ENCODE measurements around the gene CINP.
"Not testable (repeated sequence)": the region's sequence is repeated elsewhere in the genome, so short reads cannot be mapped to it uniquely, and the experiment has no call there.

DNA sequence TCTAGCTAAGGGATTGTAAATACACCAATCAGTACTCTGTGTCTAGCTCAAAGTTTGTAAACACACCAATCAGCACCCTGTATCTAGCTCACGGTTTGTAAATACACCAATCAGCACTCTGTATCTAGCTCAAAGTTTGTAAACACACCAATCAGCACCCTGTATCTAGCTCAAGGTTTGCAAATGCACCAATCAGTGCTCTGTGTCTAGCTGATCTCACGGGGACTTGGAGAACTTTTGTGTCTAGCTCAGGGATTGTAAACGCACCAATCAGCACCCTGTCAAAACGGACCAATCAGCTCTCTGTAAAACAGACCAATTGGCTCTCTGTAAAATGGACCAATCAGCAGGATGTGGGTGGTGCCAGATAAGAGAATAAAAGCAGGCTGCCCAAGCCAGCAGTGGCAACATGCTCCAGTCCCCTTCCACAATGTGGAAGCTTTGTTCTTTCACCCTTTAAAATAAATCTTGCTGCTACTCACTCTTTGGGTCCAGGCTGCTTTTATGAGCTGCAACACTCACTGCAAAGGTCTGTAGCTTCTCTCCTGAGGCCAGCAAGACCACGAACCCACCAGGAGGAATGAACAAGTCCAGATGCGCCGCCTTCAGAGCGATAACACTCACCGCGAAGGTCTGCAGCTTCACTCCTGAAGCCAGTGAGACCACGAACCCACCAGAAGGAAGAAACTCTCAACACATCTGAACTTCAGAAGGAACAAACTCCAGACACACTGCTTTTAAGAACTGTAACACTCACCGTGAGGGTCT is 64.2 kb downstream of the CINP start:
- not testable (repeated sequence) for TF ChIP-seq CTCF (IDR thresholded peaks at IDR 0.05; ENCODE audit: low read depth, low read length); EZH2phosphoT487 (IDR thresholded peaks at IDR 0.05; ENCODE audit: low read depth)

All from OCI-LY3 (cell line).